HG03565 (cell line): Measurements from ENCODE around the gene DAZAP1.

Experiments
- ATAC-seq: cut with Tn5 transposase; IDR thresholded peaks from one replicate; pipeline ENCODE4 v1.9.1; 2021; ENCODE audit warnings: mild to moderate bottlenecking, moderate library complexity; ENCODE audit not compliant: unreplicated experiment

DAZAP1 gene

DNA sequence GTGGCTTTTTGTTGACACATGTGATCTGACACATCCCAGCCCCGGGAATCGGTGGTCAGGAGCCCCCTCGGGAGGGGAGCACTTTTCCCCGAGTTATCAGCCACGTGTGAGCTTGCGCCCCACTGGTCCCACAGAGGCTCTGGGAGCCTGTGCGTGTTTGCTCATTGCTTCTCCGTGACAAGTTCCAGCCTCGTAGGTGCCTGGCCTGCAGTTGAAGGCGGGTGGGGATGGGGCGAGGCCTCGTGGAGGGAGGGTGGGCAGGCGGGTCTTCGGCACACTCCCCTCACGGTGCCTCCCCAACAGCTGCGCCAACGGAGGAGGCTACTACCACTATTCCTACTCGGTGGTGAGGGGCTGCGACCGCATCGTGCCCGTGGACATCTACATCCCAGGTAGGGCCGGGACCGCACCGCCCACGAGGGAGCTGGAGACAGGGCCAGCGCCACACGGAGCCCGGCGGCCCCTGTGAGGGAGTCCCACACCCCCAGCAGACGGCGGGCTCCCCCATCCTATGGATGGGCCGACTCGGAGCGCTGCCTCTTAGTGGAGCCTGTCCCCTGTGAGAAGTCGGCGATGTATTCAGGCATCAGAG lies 14.4 kb upstream of the DAZAP1 start:
- ATAC-seq = no peak

DNA sequence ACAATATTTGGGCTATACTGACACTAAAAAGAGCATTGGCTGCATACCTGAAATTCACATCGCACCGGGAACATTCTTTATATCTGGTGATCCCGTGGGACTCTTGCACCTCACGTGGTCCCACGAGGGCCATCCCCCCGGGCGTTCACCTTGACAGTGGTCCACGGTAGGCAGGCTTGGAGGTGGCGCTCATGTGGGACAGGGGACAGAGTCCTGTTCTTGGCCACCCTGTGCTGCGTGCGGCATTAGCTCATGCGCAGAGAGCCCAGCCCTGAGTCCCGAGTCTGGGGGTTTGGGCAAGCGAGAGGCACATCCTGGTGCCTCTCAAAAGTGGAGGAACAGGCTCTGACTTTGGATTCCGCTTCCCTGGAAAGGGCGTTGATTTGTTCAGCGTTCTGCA lies 13.5 kb upstream of the DAZAP1 start:
- ATAC-seq = no peak

DNA sequence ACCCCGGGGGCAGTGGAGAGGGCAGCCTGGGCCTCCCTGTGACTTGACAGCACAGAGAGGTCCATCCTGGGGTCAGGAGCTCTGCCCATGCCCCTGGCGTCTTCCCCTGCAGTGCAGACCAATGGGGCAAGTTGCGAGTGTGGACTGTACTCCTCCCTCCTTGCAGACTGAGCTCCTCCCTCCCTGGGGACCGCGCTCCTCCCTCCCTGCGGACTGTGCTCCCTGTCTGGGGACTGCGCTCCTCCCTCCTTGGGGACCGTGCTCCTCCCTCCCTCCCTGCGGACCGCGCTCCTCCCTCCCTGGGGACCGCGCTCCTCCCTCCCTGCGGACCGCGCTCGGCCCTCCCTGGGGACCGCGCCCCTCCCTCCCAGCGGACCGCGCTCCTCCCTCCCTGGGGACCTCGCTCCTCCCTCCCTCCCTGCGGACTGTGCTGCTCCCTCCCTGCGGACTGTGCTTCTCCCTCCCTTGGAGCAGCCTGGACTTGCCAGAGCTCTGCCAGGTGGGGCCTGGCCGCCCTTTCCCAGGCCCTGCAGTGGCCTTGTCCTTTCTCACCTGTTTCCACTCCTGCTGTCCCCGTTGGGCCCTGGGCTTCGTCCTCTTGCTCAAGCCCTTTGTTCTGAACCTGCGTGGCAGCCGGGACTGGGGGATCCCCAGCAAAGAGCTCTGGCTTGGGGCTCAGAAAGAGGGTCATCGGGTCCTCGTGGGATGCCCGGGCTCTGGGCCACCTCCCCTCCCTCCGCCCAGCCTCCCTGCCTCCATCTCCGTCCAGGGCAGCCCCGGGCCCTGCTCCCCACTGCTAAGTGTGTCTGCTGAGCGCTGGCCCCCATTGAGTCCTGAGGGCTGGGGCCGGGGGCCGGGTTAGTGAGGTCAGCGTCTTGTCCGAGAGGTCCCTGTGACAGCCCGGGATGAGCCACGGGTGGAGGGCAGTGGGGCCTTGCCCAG lies 12.9 kb upstream of the DAZAP1 start:
- ATAC-seq = no peak

DNA sequence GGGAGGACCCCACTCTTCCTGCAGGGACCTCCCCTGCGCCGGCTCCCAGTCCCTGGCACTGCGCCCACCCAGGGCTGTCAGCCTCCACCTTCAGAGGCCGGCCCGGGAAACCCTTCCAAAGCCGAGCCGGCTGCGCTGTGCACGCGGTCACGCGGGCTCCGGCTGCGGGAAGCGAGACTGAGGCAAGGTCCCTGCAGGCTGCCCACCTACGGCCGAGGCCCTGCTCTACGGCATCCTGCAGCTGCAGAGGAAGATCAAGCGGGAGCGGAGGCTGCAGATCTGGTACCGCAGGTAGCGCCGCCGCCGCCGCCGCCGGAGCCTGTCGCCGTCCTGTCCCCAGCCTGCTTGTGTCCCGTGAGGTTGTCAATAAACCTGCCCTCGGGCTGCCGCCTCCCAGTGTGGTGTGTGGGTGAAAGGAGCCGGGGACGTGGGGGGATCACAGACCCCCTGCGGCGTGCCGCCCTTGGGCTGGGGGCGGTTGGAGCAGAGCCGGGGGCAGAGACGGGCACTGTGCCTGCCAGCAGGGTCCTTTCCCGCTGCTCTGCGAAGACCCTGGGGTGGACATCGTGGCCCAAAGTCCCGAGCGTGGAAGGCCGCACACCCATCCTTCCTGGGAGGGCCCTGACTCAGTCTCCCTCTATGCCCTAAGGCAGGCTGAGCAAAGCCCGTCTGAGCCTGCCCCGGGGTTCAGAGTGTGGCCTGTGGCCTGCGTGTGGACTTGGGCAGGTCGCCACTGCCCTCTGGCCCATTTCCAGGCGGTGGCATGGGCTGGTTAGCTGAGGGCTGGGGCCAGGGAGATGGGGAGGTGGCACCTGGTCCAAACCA lies 12.0 kb upstream of the DAZAP1 start:
- no peak for ATAC-seq

DNA sequence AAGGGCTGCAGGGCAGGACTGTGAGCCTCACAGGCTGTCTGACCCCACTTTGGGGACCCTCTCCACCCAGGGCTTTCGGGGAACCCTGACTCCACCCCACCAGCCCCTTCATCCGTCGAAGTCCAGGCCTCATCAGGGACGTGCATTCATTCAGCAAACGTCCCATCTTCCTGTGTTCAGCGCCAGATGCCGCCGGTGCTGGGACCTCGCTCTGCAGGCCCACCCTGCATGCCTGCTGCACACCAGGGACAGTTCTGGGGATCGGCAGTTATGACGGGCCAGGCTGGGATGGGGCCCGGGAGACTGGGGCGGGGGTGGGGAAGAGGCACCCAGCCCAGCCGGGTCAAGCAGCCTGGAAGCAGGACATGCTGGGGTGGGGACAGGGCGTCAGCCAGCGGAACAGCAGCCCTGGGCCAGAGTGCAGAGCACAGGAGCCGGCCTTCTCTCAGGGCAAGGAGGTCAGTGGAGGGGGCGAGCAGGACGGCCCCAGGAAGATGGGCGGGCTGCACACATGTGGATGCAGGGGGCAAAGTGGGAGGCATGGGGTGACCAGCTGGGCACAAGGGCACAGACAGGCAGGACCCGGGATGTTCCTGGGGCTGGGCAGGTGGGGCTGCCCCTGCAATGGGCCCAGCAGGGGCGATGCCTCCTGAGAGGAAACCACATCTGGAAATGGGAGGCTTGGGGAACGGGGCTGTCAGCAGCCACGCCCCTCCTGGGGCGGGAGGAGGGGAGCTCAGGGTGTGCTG lies 11.2 kb upstream of the DAZAP1 start:
- ATAC-seq = no peak

DNA sequence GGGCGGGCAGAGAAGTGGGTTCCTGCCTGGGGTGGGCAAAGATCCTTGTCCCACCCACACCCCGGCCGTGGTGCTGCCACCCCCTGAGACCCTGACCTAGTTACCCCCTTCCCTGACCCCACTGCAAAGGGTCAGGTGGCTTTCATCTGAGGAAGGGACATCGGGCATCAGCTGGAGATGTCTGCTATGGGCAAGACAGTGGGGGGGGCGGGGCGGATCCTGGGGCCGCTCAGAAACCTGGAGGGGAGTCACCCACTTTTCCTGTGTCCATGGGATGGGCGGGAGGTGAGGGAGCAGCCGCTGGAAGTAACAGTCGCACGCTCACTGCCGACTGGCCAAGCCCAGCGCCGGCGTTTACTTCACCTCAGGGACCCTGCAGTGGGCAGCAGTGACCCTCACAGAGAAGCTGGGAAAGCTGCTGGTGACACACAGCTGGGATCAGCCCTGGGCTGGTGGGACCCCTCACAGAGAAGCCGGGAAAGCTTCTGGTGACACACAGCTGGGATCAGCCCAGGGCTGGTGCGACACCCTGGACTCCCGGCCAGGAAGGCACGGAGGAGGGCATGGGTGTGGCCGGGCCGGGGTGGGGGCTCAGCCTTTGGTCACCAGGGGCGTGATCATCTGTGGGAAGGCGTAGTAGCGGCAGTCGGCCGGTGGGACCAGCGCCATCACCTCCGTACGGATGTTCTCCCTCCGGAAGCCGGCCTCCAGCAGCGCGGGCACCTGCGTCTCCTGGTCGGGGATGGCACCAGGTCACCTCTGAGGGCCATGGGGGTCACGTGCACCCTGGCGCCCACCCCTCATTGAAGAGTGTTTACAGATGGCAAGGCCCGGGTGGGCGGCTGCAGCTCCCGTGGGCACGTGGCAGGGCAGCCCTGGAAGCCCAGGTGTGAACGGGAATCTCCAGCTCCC lies 10.4 kb upstream of the DAZAP1 start:
- no peak for ATAC-seq

DNA sequence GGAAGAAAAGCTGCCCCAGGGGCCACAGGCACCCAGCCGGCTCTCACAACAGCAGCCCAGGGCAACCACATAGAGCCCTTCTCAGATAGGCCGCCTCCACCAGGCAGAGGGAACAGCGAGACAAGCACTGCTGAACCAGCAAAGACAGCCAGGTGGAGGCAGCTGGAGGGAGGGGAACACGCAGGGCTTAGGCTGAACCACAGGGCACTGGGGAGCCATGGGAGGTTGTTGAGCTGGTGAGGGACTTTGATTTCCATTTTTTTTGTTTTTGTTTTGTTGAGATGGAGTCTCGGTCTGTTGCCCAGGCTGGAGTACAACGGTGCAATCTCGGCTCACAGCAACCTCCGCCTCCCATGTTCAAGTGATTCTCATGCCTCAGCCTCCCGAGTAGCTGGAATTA lies 9.5 kb upstream of the DAZAP1 start:
- ATAC-seq = no peak

DNA sequence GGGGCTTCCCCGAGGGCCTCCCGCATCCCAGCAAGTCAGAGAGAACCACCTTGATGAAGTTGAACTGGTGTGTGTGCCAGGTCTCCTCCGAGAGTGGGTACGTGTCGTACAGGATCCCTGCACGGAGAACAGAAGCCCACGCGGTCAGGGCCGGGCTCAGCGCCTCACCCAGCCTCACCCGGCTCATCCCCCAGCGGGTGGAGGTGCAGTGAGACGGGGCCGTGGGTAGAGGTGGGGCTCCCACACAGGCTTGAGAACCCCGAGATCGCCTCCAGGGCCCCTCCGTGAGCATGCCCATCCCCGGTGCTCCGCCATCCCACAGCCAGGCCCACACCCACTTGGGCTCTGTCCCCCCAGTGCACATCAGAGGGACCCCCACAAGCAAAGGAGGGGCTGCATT lies 8.3 kb upstream of the DAZAP1 start:
- no peak for ATAC-seq

DNA sequence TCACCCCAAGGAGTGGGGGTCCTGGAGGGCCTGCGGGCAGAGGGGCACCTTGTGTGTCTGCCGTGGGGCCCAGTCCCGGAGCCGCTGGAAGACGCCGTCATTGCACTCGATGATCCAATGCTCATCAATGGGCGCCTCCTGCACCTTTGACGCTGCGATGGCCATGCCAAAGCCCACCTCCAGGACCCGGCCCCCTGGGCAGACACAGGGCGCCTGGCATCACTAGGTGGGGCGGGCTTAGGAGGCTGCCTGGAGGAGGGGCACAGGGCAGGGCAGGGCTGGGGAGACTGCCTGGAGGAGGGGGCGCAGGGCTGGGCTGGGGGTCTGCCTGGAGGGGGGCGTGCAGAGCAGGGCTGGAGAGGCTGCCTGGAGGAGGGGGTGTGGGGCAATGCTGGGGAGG lies 7.6 kb upstream of the DAZAP1 start:
- no peak for ATAC-seq

DNA sequence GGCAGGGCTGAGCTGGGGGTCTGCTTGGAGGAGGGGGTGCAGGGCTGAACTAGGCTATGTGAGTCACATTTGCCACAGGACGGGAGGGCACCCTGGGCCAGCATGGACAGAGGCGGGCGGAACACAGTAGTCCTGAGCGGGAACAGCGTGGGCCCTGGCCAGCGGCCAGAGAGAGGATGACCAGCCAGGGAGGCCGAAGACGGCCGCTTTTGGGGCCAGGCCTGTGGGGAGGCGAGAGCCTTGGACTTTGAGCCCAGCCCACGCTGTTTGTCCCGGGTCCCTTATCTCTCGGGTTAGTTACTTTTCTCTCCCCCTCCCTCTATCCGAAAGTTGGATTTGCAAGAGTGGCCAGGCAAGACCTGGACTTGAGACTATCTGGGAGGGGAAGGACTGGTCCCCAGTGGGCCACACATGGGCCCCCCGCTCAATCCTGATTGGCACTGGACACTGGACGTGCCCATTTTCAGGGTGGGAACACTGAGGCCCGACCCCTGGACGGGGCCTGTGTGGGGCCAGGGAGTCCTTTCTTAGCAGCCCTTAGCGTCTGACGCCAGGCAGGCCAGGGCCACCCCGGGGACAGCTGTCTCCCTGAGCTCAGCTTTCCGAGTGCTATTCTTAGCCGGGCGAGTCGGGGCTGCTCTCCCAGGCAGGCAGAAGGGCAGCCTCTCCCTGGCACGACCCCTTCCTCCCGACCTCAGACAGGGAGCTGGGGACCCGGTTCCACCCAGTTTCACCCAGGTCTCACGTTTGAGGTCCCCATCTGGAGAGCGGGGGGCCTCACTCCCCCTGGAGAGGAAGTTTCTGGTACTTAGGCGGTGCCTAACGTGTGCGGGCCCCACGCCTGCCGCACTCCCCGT lies 6.9 kb upstream of the DAZAP1 start:
- ATAC-seq = no peak

DNA sequence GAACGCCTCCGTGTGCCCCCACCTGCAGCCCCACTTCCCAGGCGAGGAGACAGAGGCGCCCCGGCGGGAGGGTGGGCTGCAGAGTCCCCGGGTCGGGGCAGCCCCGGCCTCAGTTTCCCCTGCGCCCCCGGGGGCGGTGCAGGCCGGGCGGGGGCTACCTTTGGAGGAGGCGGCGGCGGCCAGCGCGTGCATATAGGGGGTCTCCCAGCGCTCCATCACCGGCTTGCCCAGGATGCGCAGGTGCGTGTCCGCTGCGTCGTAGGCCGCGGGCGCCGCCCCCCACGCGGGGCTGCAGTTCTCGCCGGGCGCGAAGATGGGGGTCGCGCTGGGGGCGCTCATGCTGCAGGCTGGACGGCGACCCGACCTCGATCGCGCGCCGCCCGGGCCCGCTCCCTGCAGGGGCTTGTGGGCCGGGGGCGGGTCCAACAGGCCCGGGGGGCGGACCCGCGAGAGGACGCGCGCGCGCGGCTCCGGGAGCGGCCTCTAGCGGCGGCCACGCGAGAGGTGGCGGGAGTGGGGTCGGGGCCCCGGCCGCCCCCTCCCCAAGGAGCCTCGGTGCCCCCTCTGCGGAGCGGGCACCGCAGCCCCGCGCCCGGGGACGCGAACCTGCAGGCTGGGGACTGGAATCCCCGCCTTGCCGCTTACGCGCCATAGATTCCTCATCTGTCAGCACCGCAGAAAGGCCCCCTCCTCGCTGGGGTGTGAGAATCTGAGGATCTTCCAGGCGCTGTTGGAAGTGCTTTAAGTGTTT lies 6.1 kb upstream of the DAZAP1 start, which contains the start of gene GAMT:
TSS of gene GAMT (minus strand) at position 405 of the 751 bp plus-strand sequence. CDS start at position 339, 66 bp downstream.
- ATAC-seq = no peak

DNA sequence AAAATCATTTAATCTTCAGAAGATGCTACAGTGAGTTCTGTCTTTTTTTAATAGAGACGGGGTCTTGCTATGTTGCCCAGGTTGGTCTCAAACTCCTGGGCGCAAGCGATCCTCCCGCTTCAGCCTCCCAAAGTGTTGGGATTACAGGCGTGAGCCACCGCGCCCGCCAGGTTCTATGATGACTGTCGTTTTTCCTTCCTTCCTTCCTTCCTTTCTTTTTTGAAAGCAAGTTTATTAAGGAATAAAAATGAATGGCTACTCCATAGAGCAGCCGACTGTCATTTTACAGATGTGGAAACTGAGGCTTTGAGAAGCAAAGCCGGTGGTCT lies 5.5 kb upstream of the DAZAP1 start:
- ATAC-seq = no peak

DNA sequence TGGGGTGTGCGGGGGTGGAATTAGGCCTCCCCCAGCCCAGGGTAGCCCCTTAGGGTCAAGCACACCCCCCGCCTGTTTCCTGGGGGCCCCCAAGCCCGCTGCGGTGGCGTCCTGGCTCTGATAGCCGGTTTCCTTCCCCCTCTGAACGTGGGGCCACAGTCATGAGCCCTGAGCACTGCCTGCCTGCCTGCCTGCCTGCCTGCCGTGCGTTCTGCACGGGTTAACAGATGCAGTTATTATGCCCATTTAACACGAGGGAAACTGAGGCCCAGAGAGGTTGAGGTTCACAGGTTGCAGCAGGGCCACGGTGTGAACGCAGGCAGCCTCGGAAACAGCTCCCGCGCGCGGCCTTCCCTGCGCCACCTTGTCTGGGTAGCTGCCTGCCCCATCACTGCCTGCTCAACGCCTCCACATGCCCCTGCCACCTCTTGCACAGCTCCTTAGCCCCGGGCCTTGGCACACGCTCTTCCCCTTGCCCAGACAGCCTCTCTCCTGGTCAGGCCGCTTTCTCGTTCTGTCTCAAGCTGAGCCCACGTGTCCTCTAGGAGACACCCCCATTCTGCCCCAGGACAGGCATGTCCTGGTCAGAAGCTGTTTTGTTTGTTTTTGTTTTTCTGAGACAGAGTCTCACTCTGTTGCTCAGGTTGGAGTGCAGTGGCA lies 4.8 kb upstream of the DAZAP1 start:
- ATAC-seq = no peak

DNA sequence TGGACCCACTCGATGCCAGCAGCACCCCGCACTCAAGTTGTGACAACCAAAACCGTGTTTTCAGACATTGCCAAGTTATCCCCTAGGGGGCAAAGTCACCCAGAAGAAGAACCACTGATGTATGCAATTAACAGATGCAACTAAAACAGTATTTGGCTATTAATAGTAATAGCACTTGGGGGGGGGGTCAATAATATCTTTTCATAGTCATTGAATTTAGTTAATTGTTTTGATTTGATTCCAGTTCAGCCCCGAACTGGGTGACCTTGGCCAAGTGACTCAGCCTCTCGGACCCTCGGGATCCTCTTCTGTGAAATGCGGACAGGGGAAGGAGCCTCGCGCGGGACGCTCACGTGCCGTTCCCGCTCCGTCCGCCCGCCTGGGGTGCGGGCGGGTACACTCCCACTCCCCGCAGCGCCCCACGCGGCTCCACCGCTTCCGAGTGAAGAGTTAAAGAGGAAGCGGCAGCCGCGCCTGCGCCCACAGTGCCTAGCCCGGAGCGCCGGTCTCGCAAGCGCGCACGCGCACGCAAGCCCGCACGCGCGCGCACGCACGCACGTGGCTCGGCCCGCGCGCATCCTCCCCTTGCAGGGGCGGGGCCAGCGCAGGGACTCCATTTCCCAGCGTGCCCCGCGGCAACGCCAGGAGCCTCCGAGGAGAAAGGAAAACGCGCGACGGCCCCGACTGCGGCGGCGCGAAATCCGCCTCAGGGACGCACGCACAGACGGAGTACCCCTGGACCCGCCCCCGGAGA lies 435 bp upstream of the DAZAP1 start:
- peak; percentile 75 for ATAC-seq

DNA sequence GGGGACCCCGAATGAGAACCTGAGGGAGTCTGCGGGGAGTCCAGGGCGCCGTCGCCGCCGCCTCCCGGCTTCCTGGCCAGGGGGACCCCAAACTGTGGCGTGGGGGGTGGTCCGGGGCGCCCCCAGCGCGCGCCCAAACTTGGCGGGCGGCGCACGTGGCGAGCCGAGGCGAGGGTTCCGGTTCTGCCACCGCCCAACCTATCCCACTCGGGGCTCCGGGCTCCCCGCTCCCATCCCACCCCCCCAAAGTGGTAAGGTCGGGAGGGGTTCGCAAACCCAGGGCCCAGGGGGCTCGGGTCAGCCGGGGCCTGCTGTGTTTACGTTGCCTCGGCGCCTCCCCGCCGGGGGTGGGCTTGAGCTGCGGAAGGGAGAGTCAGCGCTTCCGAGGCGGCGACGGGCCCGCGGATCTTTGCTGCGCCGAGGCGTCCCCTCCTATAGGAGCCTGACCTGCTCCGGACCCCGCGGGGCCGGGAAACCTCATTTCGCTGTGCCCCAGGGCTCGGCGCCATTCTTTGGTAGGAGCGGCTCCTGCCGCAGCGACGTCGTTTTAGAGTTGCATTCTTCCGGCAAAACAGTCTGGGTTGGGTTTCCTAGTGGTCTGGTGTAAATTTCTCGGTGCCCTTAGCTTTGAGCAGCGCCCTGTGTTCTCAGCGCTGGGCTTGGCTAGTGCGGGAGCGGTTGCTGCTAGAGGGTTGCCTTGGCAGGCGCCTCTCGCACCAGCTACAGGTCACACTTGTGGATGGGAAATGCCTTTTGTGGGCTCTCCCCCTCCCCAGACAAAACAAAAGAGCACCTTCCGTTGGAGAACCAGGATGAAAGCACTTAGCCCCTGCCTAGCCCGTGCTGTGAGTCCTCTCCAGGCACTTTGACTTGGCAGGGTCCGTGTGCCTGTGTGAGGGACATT lies 1.2 kb downstream of the DAZAP1 start:
- no peak for ATAC-seq
